AG04450 (cell line): Measurements from ENCODE around the gene PLCD1. TPM values are rescaled to one million over a fixed set of nuclear protein-coding genes. Genes with fewer than 3 reads are reported as not detected.
"Not testable (repeated sequence)": the region's sequence is repeated elsewhere in the genome, so short reads cannot be mapped to it uniquely, and the experiment has no call there.

ENCODE experiments used
- CTCF ChIA-PET: fragments of 300-600, 350-600 bp; formaldehyde crosslinking; extraction: SDS; loops from one replicate; lab custom pipeline; 2022; ENCODE audit warnings: antibody characterized with exemption, inconsistent platforms; lab: Charles Lee
- POLR2A ChIA-PET: fragments of 350-600 bp; formaldehyde crosslinking; extraction: SDS; loops from one replicate; lab custom pipeline; 2021; ENCODE audit warnings: antibody characterized with exemption, inconsistent platforms; lab: Yijun Ruan, JAX
- DNase-seq: peaks from one replicate; pipeline ENCODE4 v3.0.0-alpha.2; 2011; ENCODE audit warnings: low read depth, low spot score
- H3K27ac ChIP-seq: one replicate; pipeline ENCODE4 v1.5.1; 2012; ENCODE audit warnings: low read depth, low read length, control low read depth
- H3K27me3 ChIP-seq: one replicate; pipeline ENCODE4 v1.6.0; 2012; ENCODE audit warnings: low read length; ENCODE audit not compliant: control insufficient read depth, insufficient read depth
- H3K4me3 ChIP-seq: 2 replicates; pipeline ENCODE4 v1.5.1; 2011; ENCODE audit warnings: mild to moderate bottlenecking, low read depth, low read length, control low read depth
- H3K9me3 ChIP-seq: 2 replicates; pipeline ENCODE4 v1.5.1; 2012; ENCODE audit warnings: low read length; ENCODE audit not compliant: control insufficient read depth, insufficient read depth
- polyA minus RNA-seq: library from RNA; depleted of rRNA, polyadenylated mRNA; stranded (reverse); fragments of >200 nt; gene quantifications from 2 replicates; pipeline ENCODE4 v1.2.3, GENCODE V29; 2011; rRNA and poly(A)+ RNA removed
- polyA plus RNA-seq: library from polyadenylated mRNA; depleted of rRNA; stranded (reverse); fragments of >200 nt; gene quantifications from 2 replicates; pipeline ENCODE4 v1.2.3, GENCODE V29; 2011; rRNA removed
- TF ChIP-seq, protein P1 (sequence below): IDR thresholded peaks from 2 replicates; pipeline ENCODE4 v1.5.1; 2011; ENCODE audit warnings: low read depth, low read length, control low read depth, inconsistent platforms

PLCD1 gene
- polyA plus RNA-seq (14.4 and 17.0 TPM in 2 replicates), polyA minus RNA-seq (20.6 and 32.9 TPM in 2 replicates)

DNA sequence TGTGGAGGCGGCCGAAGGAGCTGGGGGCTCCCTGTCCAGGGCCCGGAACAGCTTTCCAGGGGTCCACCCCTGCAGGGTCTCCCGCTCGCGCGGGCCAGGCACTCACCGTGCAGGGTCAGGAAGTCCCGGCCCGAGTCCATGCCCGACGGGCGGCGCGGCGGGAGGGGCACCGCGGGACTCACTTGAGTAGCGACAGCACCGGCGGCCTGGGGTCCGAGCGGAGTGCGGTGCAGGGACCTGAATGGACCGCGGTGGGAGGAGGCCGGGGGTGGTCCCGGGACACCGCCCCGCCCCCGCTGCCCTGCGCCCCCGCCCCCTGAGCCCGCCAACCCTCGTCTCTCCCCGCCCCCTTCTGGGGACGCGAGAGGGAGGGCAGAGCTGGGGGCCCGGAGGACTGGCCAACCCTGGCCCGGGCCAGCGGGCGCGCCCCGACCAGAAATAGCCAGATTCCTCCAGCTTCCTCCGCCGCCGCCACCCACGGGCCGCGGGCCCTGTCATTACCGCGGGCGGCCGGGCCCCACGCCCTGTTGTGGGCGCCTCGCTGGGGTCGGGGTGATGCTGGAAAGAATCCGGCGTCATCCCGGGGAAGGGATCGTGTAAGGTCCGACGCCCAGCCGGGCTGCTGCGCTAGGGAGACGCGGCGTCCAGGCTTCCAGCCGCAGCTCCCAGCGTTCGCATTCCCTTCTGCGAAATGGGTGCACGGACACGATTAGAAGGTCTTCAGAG, at the start of gene PLCD1:
Gene PLCD1 (minus strand): TSS at position 243 of the 726 bp plus-strand sequence. CDS start 103 bp downstream, at position 140.
- no peak within 1 kb of the TSS for H3K27ac ChIP-seq
- CTCF ChIA-PET, result interaction anchor here (0.6 to 1.4 kb wide), 2 partner anchors 22 to 26 kb away, joined by 4 to 6 read pairs; no protein-coding TSS in a partner anchor
- TF ChIP-seq, protein P1, sequence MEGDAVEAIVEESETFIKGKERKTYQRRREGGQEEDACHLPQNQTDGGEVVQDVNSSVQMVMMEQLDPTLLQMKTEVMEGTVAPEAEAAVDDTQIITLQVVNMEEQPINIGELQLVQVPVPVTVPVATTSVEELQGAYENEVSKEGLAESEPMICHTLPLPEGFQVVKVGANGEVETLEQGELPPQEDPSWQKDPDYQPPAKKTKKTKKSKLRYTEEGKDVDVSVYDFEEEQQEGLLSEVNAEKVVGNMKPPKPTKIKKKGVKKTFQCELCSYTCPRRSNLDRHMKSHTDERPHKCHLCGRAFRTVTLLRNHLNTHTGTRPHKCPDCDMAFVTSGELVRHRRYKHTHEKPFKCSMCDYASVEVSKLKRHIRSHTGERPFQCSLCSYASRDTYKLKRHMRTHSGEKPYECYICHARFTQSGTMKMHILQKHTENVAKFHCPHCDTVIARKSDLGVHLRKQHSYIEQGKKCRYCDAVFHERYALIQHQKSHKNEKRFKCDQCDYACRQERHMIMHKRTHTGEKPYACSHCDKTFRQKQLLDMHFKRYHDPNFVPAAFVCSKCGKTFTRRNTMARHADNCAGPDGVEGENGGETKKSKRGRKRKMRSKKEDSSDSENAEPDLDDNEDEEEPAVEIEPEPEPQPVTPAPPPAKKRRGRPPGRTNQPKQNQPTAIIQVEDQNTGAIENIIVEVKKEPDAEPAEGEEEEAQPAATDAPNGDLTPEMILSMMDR, result no peak
- no peaks in the 10 kb centered on the region; the same call in 1 of the 2 replicates for H3K9me3 ChIP-seq
- no peaks in the 10 kb centered on the region for H3K27me3 ChIP-seq
- no peak for DNase-seq
- peak within 1 kb of the TSS; percentile 64 for H3K4me3 ChIP-seq
- POLR2A ChIA-PET, result interaction anchor here (1.0 kb wide), 1 partner anchor 135 kb away, joined by 3 read pairs; no protein-coding TSS in a partner anchor

DNA sequence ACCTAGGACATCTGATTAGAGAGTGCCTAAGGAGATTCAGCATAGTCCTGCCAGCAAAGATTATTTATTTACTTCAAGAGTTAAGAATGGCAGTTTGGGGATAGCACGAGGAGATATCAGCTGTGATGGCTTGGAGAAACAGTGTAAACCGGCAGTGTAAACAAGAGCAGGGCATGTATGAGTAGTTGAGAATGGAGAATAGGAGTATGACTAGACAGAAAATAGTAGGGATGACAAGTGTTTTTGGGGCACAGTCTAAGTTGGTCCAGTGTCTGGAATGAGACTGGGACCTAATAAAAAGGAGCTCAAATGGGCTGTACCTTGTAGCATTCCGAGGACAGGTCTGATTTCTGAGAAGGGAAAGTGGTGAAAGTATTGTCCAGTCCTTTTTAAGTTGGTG, 47.6 kb upstream of the PLCD1 start:
- POLR2A ChIA-PET, H3K27me3 ChIP-seq, H3K4me3 ChIP-seq, H3K9me3 ChIP-seq, DNase-seq, CTCF ChIA-PET, H3K27ac ChIP-seq: not testable (repeated sequence)

DNA sequence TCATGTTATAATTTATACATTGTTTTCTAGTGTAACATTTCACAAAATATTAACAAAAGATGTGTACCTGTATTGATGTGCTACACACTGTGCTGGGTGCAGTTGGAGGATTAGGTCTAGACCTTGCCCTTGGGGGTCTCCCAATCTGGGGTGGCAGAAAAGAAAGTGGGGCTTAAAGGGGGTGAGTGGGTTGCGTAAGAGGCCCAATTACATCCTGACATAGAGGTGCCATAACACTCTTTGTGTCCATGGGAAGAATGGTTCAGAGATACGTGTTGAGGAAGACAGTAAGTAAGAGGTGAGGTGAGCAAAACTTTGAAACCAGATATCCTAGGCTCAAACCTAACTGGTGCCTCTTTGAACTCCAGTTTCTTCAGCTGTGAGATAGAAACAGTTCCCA, 40.6 kb upstream of the PLCD1 start:
- ChIA-PET POLR2A (no interaction called here), CTCF (no interaction called here)
- no peak for DNase-seq

DNA sequence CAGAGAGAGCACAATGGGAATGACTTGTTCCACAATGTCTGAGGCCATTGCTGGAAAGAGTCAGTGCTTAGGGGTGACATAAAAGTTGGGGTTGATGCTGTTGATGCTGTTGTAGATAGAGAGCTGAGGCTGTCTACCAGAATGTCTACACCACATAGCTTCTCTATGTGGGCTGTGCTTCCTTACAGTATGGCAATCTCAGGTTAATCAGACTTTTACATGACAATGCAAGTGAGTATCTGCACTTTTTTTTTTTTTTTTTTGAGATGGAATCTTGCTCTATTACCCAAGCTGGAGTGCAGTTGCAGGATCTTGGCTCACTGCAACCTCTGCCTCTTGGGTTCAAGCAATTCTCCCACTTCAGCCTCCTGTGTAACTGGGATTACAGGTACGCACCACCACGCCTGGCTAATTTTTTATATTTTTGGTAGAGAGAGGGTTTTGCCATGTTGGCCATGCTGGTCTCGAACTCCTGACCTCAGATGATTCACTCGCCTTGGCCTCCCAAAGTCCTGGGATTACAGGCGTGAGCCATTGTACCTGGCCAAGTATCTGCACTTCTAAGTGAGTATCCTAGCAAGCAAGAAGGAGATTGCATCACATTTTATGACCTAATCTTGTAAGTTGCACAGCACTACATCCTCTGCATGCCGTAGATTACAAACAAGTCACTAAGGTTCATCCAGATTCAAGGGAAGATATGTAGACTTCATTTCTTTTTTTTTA, 38.2 kb upstream of the PLCD1 start:
- peaks cover 3% of the 10 kb centered on the region; the same call in 1 of the 2 replicates for H3K9me3 ChIP-seq
- DNase-seq, result no peak
- H3K27me3 ChIP-seq, result no peaks in the 10 kb centered on the region
- H3K4me3 ChIP-seq, result no peak overlapping the region
- TF ChIP-seq, protein P1, result no peak
- H3K27ac ChIP-seq, result no peak overlapping the region
- POLR2A ChIA-PET, result no interaction called here
- CTCF ChIA-PET, result no interaction called here

More for the DNA sequence above, 40.6 kb upstream of the PLCD1 start:
- TF ChIP-seq, protein P1, result no peak
- Histone ChIP-seq H3K4me3 (no peak overlapping the region), H3K27ac (no peak overlapping the region), H3K9me3 (peaks cover 2% of the 10 kb centered on the region; the same call in 1 of the 2 replicates), H3K27me3 (no peaks in the 10 kb centered on the region)

DNA sequence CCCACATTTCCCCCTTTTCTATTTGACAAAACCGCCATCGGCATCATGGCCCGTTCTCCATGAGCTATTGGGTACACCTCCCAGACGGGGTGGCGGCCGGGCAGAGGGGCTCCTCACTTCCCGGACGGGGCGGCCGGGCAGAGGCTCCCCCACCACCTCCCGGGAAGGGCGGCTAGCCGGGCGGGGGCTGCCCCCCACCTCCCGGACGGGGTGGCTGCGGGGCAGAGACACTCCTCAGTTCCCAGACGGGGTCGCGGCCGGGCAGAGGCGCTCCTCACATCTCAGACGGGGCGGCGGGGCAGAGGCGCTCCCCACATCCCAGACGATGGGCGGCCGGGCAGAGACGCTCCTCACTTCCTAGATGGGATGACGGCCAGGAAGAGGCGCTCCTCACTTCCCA, 35.0 kb upstream of the PLCD1 start:
- DNase-seq, H3K9me3 ChIP-seq, POLR2A ChIA-PET, H3K27ac ChIP-seq, H3K27me3 ChIP-seq, CTCF ChIA-PET, H3K4me3 ChIP-seq: not testable (repeated sequence)
